PC-9 (cell line): ENCODE results near the gene GPR33. TPM values are rescaled to one million over a fixed set of nuclear protein-coding genes. Genes with fewer than 3 reads are reported as not detected.

Experiments
- BruUV-seq: library from RNA; stranded (reverse); fragments of 400-500 nt; replicated peaks from 2 replicates; lab custom pipeline; 2021; lab: Mats Ljungman, UMichigan
- CTCF ChIA-PET: fragments of 300-600 bp; sonication (Branson Sonifier 250); formaldehyde crosslinking; loops from one replicate; lab custom pipeline; 2022; ENCODE audit warnings: antibody characterized with exemption; lab: Charles Lee
- POLR2A ChIA-PET: fragments of 300-600 bp; sonication (Branson Sonifier 250); formaldehyde crosslinking; loops from one replicate; lab custom pipeline; 2022; ENCODE audit warnings: antibody characterized with exemption; ENCODE audit not compliant: unreplicated experiment; lab: Charles Lee
- DNase-seq, 2 experiments: peaks; one replicate each; pipeline versions ENCODE4 v3.0.0 to v3.0.0-alpha.2; 2015 to 2022; ENCODE audit warnings: mixed read lengths in 1 of 2
- H2AFZ ChIP-seq: fragments of 200-600 bp; sonication (generic); 2 replicates; pipeline ENCODE4 v1.8.1; 2017; ENCODE audit warnings: antibody characterized with exemption
- H3F3A ChIP-seq: fragments of 200-600 bp; sonication (generic); 2 replicates; pipeline ENCODE4 v1.8.1; 2017; ENCODE audit warnings: antibody characterized with exemption, mild to moderate bottlenecking, low read depth; ENCODE audit not compliant: insufficient read depth
- H3K27ac ChIP-seq: fragments of 200-600 bp; sonication (generic); 2 replicates; pipeline ENCODE4 v1.6.1; 2016; ENCODE audit warnings: mixed run types
- H3K27me3 ChIP-seq: fragments of 200-600 bp; sonication (generic); 2 replicates; pipeline ENCODE4 v1.6.1; 2016; ENCODE audit warnings: low read depth, mixed run types; ENCODE audit not compliant: insufficient read depth
- H3K36me3 ChIP-seq: fragments of 200-600 bp; sonication (generic); 2 replicates; pipeline ENCODE4 v1.6.1; 2016; ENCODE audit warnings: low read depth, mixed run types
- H3K4me1 ChIP-seq: fragments of 200-600 bp; sonication (generic); replicated peaks from 2 replicates; pipeline ENCODE4 v1.6.1; 2016; ENCODE audit warnings: mixed run types; ENCODE audit not compliant: insufficient read depth
- H3K4me2 ChIP-seq: fragments of 200-600 bp; sonication (generic); 2 replicates; pipeline ENCODE4 v1.6.1; 2017; ENCODE audit warnings: mixed run types
- H3K4me3 ChIP-seq: fragments of 200-600 bp; sonication (generic); 2 replicates; pipeline ENCODE4 v1.6.1; 2016; ENCODE audit warnings: mixed run types
- H3K79me2 ChIP-seq: fragments of 200-600 bp; sonication (generic); 2 replicates; pipeline ENCODE4 v1.6.1; 2017; ENCODE audit warnings: low read depth, mixed run types
- H3K9me2 ChIP-seq: fragments of 200-600 bp; sonication (generic); 2 replicates; pipeline ENCODE4 v1.8.1; 2017; ENCODE audit warnings: mild to moderate bottlenecking; ENCODE audit not compliant: insufficient read depth
- H3K9me3 ChIP-seq: fragments of 200-600 bp; sonication (generic); 2 replicates; pipeline ENCODE4 v1.8.1; 2016; ENCODE audit warnings: low read depth; ENCODE audit not compliant: insufficient read depth
- H4K20me1 ChIP-seq: fragments of 200-600 bp; sonication (generic); 2 replicates; pipeline ENCODE4 v1.8.1; 2017; ENCODE audit not compliant: insufficient read depth
- CTCF ChIP-seq: fragments of 200-600 bp; sonication (generic); conservative IDR thresholded peaks from 2 replicates; pipeline ENCODE4 v1.6.1; 2017; ENCODE audit warnings: mixed run types, antibody characterized with exemption, mild to moderate bottlenecking, moderate library complexity
- EZH2 ChIP-seq: fragments of 200-600 bp; sonication (generic); IDR thresholded peaks from 2 replicates; pipeline ENCODE4 v1.8.0; 2017; ENCODE audit warnings: antibody characterized with exemption, low read depth
- intact Hi-C: fragments of 100-400 bp; cut with micrococcal nuclease; formaldehyde crosslinking; loops from one replicate; pipeline ENCODE4 v1.10.0; 2022; ENCODE audit not compliant: unreplicated experiment
- total RNA-seq: library from RNA; stranded (reverse); gene quantifications from 2 replicates; pipeline ENCODE4 v1.2.3, GENCODE V29; 2021

Gene GPR33
- total RNA-seq, 1 experiment from 2014 or later = not detected

- no TSS peak for BruUV-seq
- Histone ChIP-seq H3F3A (no peaks in the 10 kb centered on the region), H2AFZ (no peak overlapping the region), H3K27me3 (no peaks in the 10 kb centered on the region), H3K36me3 (no peaks in the 10 kb centered on the region), H3K79me2 (no peaks in the 10 kb centered on the region), H3K4me1 (0 out of 2 replicates have a peak, but pooled peaks cover 6% of the 10 kb centered on the region), H3K4me3 (no peak overlapping the region), H3K4me2 (no peak overlapping the region), H3K27ac (no peak overlapping the region), H3K9me2 (no peaks in the 10 kb centered on the region), H4K20me1 (no peaks in the 10 kb centered on the region), H3K9me3 (no peaks in the 10 kb centered on the region)
- no peak for TF ChIP-seq EZH2
- no peak for TF ChIP-seq CTCF
- POLR2A ChIA-PET = no interaction called here
- DNase-seq = no peak
- CTCF ChIA-PET = interaction anchor here (0.5 to 0.6 kb wide), 3 partner anchors 23 to 283 kb away, joined by 3 to 6 read pairs (median 5); no protein-coding TSS in a partner anchor
- intact Hi-C loops = no loop called here
These were observed 38.7 kb downstream of the GPR33 start for GRCh38 chr14:31449136-31449535.

- Histone ChIP-seq H3K36me3 (no peaks in the 10 kb centered on the region), H3F3A (no peaks in the 10 kb centered on the region), H2AFZ (no peak overlapping the region), H3K27me3 (no peaks in the 10 kb centered on the region), H3K27ac (peak overlapping the region; percentile 32), H3K9me2 (no peaks in the 10 kb centered on the region), H3K4me2 (no peak overlapping the region), H3K4me1 (peaks cover 18% of the 10 kb centered on the region), H3K9me3 (no peaks in the 10 kb centered on the region), H3K4me3 (no peak overlapping the region), H4K20me1 (no peaks in the 10 kb centered on the region), H3K79me2 (no peaks in the 10 kb centered on the region)
- TF ChIP-seq CTCF = no peak
- no peak for TF ChIP-seq EZH2
- CTCF ChIA-PET = no interaction called here
- DNase-seq = no peak
- no TSS peak for BruUV-seq
- POLR2A ChIA-PET = no interaction called here
- intact Hi-C loops = no loop called here
These were observed 42.1 kb downstream of the GPR33 start for GRCh38 chr14:31445703-31446102.

DNA sequence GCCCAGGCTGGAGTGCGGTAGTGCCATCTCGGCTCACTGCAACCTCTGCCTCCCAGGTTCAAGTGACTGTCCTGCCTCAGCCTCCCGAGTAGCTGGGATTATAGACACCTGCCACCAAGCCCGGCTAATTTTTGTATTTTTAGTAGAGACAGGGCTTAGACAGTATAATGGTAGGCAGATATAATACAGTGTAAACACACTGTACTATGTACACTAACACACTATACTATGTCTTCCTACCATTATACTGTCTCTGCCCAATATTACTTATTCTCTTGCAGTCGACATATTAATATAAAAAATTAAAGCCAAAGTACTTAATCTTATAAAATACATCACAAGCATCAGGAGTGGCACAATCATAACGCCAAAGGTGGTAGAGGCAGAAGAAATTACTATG lies 45.6 kb downstream of the GPR33 start:
- H3K79me2 ChIP-seq = no peaks in the 10 kb centered on the region
- H2AFZ ChIP-seq = no peak overlapping the region
- intact Hi-C loops = loop anchor here (1.0 kb wide), 1 partner anchor 15 kb away; the partner anchor contains the start of gene DTD2
- no peaks in the 10 kb centered on the region for H3K9me3 ChIP-seq
- H4K20me1 ChIP-seq = no peaks in the 10 kb centered on the region
- POLR2A ChIA-PET = interaction anchor here (0.6 to 0.9 kb wide), 2 partner anchors 21 to 123 kb away, joined by 3 to 7 read pairs; no protein-coding TSS in a partner anchor
- 0 out of 2 replicates have a peak overlapping the region, but pooled peaks have one; percentile 8 for H3K4me2 ChIP-seq
- no peak for DNase-seq
- H3K9me2 ChIP-seq = no peaks in the 10 kb centered on the region
- H3K27ac ChIP-seq = peak overlapping the region; percentile 58
- CTCF ChIA-PET = interaction anchor here (0.6 kb wide), 1 partner anchor 976 kb away, joined by 5 read pairs; no protein-coding TSS in a partner anchor
- no peak for TF ChIP-seq EZH2
- no peak for TF ChIP-seq CTCF
- no peaks in the 10 kb centered on the region for H3K27me3 ChIP-seq
- H3K4me1 ChIP-seq = peaks cover 18% of the 10 kb centered on the region
- no peaks in the 10 kb centered on the region for H3K36me3 ChIP-seq
- BruUV-seq = no TSS peak
- H3K4me3 ChIP-seq = no peak overlapping the region
- H3F3A ChIP-seq = no peaks in the 10 kb centered on the region
